Progenitor cell of endocrine pancreas (in vitro differentiated cells): ENCODE measurements around the gene ZBTB8B. TPM values are rescaled to one million over a fixed set of nuclear protein-coding genes. Genes with fewer than 3 reads are reported as not detected.

Experiments used
- DNase-seq: peaks from one replicate; pipeline ENCODE4 v3.0.0; 2021; ENCODE audit warnings: low spot score; ENCODE audit not compliant: unreplicated experiment
- H3K27ac Mint-ChIP-seq: 2 replicates; pipeline ENCODE4 v1.8.0; 2021; ENCODE audit warnings: mild to moderate bottlenecking, moderate library complexity, mixed read lengths
- H3K27me3 Mint-ChIP-seq: 2 replicates; pipeline ENCODE4 v1.8.0; 2021; ENCODE audit warnings: mixed read lengths
- H3K36me3 Mint-ChIP-seq: 2 replicates; pipeline ENCODE4 v1.8.0; 2022; ENCODE audit warnings: mixed read lengths; ENCODE audit not compliant: insufficient read depth
- H3K4me1 Mint-ChIP-seq: 2 replicates; pipeline ENCODE4 v1.8.0; 2021; ENCODE audit warnings: low read depth, mixed read lengths
- H3K4me3 Mint-ChIP-seq: 2 replicates; pipeline ENCODE4 v1.8.0; 2021; ENCODE audit warnings: low read depth, mild to moderate bottlenecking, moderate library complexity, mixed read lengths
- H3K9me3 Mint-ChIP-seq: 2 replicates; pipeline ENCODE4 v1.8.0; 2021; ENCODE audit warnings: low read depth, mixed read lengths
- CTCF ChIP-seq: fragments of 200-600 bp; sonication (generic); IDR thresholded peaks from one replicate; pipeline ENCODE4 v1.5.0; 2021; ENCODE audit warnings: antibody characterized with exemption, mild to moderate bottlenecking; ENCODE audit not compliant: unreplicated experiment
- total RNA-seq: library from RNA; stranded (reverse); gene quantifications from 2 replicates; pipeline ENCODE4 v1.2.1, GENCODE V29; 2021

The ZBTB8B gene
- total RNA-seq, 1 donor from 2014 or later = 4.7 TPM

- no peaks in the 10 kb centered on the region for H3K9me3 Mint-ChIP-seq
- H3K4me1 Mint-ChIP-seq = peaks cover 25% of the 10 kb centered on the region
- no peaks in the 10 kb centered on the region for H3K27me3 Mint-ChIP-seq
- H3K27ac Mint-ChIP-seq = no peak overlapping the region
- no peak overlapping the region for H3K4me3 Mint-ChIP-seq
- H3K36me3 Mint-ChIP-seq = peaks cover 26% of the 10 kb centered on the region
- no peak for TF ChIP-seq CTCF
- DNase-seq = no peak
These were observed 20.8 kb downstream of the ZBTB8B start for GRCh38 chr1:32485554-32486255.

GRCh38 chr1:32486463-32487113 is 21.7 kb downstream of the ZBTB8B start:
- H3K27me3 Mint-ChIP-seq = no peaks in the 10 kb centered on the region
- DNase-seq = no peak
- peak overlapping the region; percentile 40 for H3K4me3 Mint-ChIP-seq
- H3K36me3 Mint-ChIP-seq = peaks cover 26% of the 10 kb centered on the region
- peak overlapping the region; percentile 88 for H3K27ac Mint-ChIP-seq
- peaks cover 25% of the 10 kb centered on the region for H3K4me1 Mint-ChIP-seq
- TF ChIP-seq CTCF = no peak
- H3K9me3 Mint-ChIP-seq = no peaks in the 10 kb centered on the region

- no peak for DNase-seq
- H3K9me3 Mint-ChIP-seq = no peaks in the 10 kb centered on the region
- TF ChIP-seq CTCF = no peak
- H3K36me3 Mint-ChIP-seq = peaks cover 23% of the 10 kb centered on the region
- H3K27me3 Mint-ChIP-seq = no peaks in the 10 kb centered on the region
- H3K27ac Mint-ChIP-seq = peak overlapping the region; percentile 88
- H3K4me3 Mint-ChIP-seq = peak overlapping the region; percentile 40
- peaks cover 25% of the 10 kb centered on the region for H3K4me1 Mint-ChIP-seq
These were observed 22.3 kb downstream of the ZBTB8B start for GRCh38 chr1:32487182-32487581.

GRCh38 chr1:32489774-32490454 is 25.0 kb downstream of the ZBTB8B start:
- Mint-ChIP-seq H3K36me3 (peaks cover 19% of the 10 kb centered on the region), H3K27ac (peak overlapping the region; percentile 3), H3K27me3 (no peaks in the 10 kb centered on the region), H3K4me1 (peaks cover 30% of the 10 kb centered on the region), H3K4me3 (no peak overlapping the region), H3K9me3 (no peaks in the 10 kb centered on the region)
- no peak for TF ChIP-seq CTCF
- no peak for DNase-seq

- no peak for TF ChIP-seq CTCF
- H3K27me3 Mint-ChIP-seq = no peaks in the 10 kb centered on the region
- DNase-seq = no peak
- peaks cover 24% of the 10 kb centered on the region for H3K4me1 Mint-ChIP-seq
- H3K4me3 Mint-ChIP-seq = no peak overlapping the region
- no peaks in the 10 kb centered on the region for H3K9me3 Mint-ChIP-seq
- H3K27ac Mint-ChIP-seq = peak overlapping the region; percentile 19
- peaks cover 11% of the 10 kb centered on the region for H3K36me3 Mint-ChIP-seq
These were observed 26.5 kb downstream of the ZBTB8B start for GRCh38 chr1:32491386-32491785.
